Spleen (tissue), 11 donors: ENCODE data around the gene SMIM45.

Source experiments
- DNase-seq: peaks from one replicate; pipeline ENCODE4 v3.0.0-alpha.2; 2020
- H3K27ac ChIP-seq, 8 donors: fragments of 200-600 bp; sonication (generic) in 7 of 8; 1 replicate in 4 of 8; 2 replicates in 4 of 8; pipeline versions ENCODE4 v1.5.0 to v1.8.0; 2016 to 2021; ENCODE audit warnings: inconsistent platforms in 4 of 8, mild to moderate bottlenecking in 4 of 8, moderate library complexity in 1 of 8
- H3K27me3 ChIP-seq, 7 donors: fragments of 200-600 bp; sonication (generic) in 6 of 7; replicated peaks in 1 of 7; 1 replicate in 4 of 7; 2 replicates in 3 of 7; pipeline versions ENCODE4 v1.5.0 to v1.8.0; 2016 to 2021; ENCODE audit warnings: inconsistent platforms in 3 of 7, mild to moderate bottlenecking in 1 of 7
- H3K36me3 ChIP-seq, 6 donors: fragments of 200-600 bp; sonication (generic) in 5 of 6; 1 replicate in 4 of 6; 2 replicates in 2 of 6; pipeline versions ENCODE4 v1.5.0 to v1.8.0; 2016 to 2021; ENCODE audit warnings: inconsistent platforms in 2 of 6
- H3K4me1 ChIP-seq, 6 donors: fragments of 200-600 bp; sonication (generic) in 5 of 6; 1 replicate in 3 of 6; 2 replicates in 3 of 6; pipeline versions ENCODE4 v1.5.0 to v1.8.0; 2016 to 2021; ENCODE audit warnings: inconsistent platforms in 3 of 6
- H3K4me3 ChIP-seq, 8 donors: fragments of 200-600 bp; sonication (generic) in 7 of 8; 1 replicate in 4 of 8; 2 replicates in 4 of 8; pipeline versions ENCODE4 v1.5.0 to v1.8.0; 2016 to 2021; ENCODE audit warnings: inconsistent platforms in 4 of 8, mild to moderate bottlenecking in 4 of 8, moderate library complexity in 2 of 8
- H3K9me3 ChIP-seq, 8 donors: fragments of 200-600 bp; sonication (generic) in 7 of 8; 1 replicate in 4 of 8; 2 replicates in 4 of 8; pipeline versions ENCODE4 v1.5.0 to v1.8.0; 2016 to 2021; ENCODE audit warnings: inconsistent platforms in 4 of 8
- POLR2A ChIP-seq, 3 donors: fragments of 450-650 bp; IDR thresholded peaks; one replicate each; pipeline ENCODE4 v1.5.1; 2017; ENCODE audit warnings: antibody characterized with exemption in 3 of 3, mild to moderate bottlenecking in 1 of 3
- POLR2AphosphoS5 ChIP-seq, 3 donors: sonication (generic); formaldehyde crosslinking; IDR thresholded peaks; one replicate each; pipeline ENCODE4 v1.5.1; 2017; ENCODE audit warnings: antibody characterized with exemption in 3 of 3
- WGBS, 5 donors: extraction: QIAGEN DNeasy Blood & Tissue Kit in 3 of 5; methylation state at CpG; one replicate each; pipeline versions ENCODE4 v1.1.5 to v1.1.7; 2013 to 2018; 5-methylcytosine and 5-hydroxymethylcytosine counted together
- intact Hi-C: fragments of 100-400 bp; cut with DNase I; formaldehyde crosslinking; loops from one replicate; pipeline ENCODE4 v1.15.0; 2023; ENCODE audit warnings: low total_unique reads
- TF ChIP-seq, protein P1 (sequence below), 11 experiments: fragments of 200-600 bp in 7 of 11; fragments of 450-650 bp in 4 of 11; sonication (generic) in 4 of 11; IDR thresholded peaks in 8 of 11; conservative IDR thresholded peaks in 3 of 11; 1 replicate in 7 of 11; 2 replicates in 4 of 11; pipeline versions ENCODE4 v1.4.0 to v1.8.0; 2016 to 2021; ENCODE audit warnings: antibody characterized with exemption in 11 of 11, inconsistent platforms in 4 of 11, mild to moderate bottlenecking in 1 of 11
- donor health status: healthy with polysubstance abuse.
- donor health status: DM: no; HTN: no; CAD: no; lungs with moderate emphysema.
- donor health status: DM: no; HTN: no; CAD: no.
- donor health status: Bipolar disorder and iron deficiency.
- donor health status: healthy.
- donor health status: DM: no; HTN: no; CAD: no.
- donor health status: DM: yes; HTN: yes; CAD: no.

Gene SMIM45

DNA sequence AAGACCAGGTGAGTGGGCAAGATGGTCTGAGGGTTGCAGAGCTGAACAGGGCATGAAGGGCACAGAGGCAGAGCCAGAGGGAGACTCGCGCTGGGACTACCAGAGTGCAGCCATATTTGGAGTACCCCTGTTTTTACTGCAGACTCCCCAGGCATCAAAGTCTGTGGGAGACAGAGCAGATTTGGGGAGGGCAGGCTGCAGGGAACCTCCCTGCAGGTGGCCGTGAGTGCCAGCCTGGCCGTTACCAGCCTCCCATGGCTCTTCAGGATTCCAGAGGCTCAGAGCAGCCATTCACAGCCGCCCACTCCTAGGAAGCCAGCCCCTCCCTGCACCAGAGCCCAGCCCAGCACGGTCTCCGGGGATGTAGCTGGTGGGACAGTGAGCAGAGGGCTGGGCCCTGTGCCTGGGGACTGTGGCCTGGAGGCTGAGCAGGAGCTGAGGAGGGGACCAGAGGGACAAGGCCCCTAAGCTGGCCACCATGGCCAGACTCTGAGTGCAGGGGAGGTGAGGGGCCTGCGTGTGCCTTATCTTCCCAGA, 17.2 kb downstream of the SMIM45 start, which contains the start of gene SEPTIN3:
Gene SEPTIN3, plus strand, starts transcription at position 334 of the 537 bp plus-strand sequence. CDS start 2,050 bp downstream, outside the sequence.
- intact Hi-C loops = no loop called here
- Histone ChIP-seq H3K36me3 (no peaks in the 10 kb centered on the region), H3K27me3 (peaks cover 0 to 33% (median 7%) of the 10 kb centered on the region in 7 donors), H3K27ac (no peak within 1 kb of the TSS), H3K4me3 (no peak within 1 kb of the TSS), H3K9me3 (no peaks in the 10 kb centered on the region), H3K4me1 (no peaks in the 10 kb centered on the region)
- 78 to 89% (median 87%) methylated on average over 2 to 8 of the region's 8 CpGs for WGBS, 5 donors
- TF ChIP-seq POLR2A (IDR thresholded peaks at IDR 0.05) (no peak), POLR2AphosphoS5 (IDR thresholded peaks at IDR 0.05) (no peak)
- TF ChIP-seq, protein P1, sequence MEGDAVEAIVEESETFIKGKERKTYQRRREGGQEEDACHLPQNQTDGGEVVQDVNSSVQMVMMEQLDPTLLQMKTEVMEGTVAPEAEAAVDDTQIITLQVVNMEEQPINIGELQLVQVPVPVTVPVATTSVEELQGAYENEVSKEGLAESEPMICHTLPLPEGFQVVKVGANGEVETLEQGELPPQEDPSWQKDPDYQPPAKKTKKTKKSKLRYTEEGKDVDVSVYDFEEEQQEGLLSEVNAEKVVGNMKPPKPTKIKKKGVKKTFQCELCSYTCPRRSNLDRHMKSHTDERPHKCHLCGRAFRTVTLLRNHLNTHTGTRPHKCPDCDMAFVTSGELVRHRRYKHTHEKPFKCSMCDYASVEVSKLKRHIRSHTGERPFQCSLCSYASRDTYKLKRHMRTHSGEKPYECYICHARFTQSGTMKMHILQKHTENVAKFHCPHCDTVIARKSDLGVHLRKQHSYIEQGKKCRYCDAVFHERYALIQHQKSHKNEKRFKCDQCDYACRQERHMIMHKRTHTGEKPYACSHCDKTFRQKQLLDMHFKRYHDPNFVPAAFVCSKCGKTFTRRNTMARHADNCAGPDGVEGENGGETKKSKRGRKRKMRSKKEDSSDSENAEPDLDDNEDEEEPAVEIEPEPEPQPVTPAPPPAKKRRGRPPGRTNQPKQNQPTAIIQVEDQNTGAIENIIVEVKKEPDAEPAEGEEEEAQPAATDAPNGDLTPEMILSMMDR (IDR thresholded peaks at IDR 0.05 in 8 of 11, conservative IDR thresholded peaks at IDR 0.05 in 3 of 11) = no peak
- DNase-seq = no peak

DNA sequence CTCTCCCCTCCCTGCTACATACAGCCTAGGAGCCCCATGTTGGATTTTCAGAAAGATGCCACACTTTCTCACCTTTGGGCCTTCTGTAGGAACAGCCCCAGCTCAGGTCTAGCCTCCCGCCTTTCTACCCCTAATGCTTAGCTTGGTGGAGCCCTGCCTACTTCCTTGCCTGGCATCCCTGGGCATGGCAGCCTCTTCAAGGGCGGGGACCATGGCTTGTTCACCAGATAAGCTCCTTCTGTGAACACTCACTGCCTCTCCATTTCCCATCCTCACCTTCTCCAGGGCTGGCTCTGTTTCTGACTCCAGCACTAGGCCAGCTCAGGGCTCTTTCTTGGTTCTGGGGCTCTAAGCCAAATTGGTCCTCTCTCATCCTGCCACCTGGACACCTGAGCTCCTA, 18.7 kb downstream of the SMIM45 start:
- TF ChIP-seq, protein P1 (IDR thresholded peaks at IDR 0.05 in 8 of 11, conservative IDR thresholded peaks at IDR 0.05 in 3 of 11) = no peak
- TF ChIP-seq POLR2A (IDR thresholded peaks at IDR 0.05) (no peak), POLR2AphosphoS5 (IDR thresholded peaks at IDR 0.05) (no peak)
- H3K4me1 ChIP-seq = no peaks in the 10 kb centered on the region
- no peak overlapping the region for H3K27ac ChIP-seq
- 72 to 90% (median 81%) methylated on average over 2 of the region's 2 CpGs for WGBS, 5 donors
- no peak overlapping the region for H3K4me3 ChIP-seq
- H3K9me3 ChIP-seq = no peaks in the 10 kb centered on the region
- no peak for DNase-seq
- intact Hi-C loops = no loop called here
- H3K36me3 ChIP-seq = no peaks in the 10 kb centered on the region
- peaks cover 0 to 47% (median 12%) of the 10 kb centered on the region in 7 donors for H3K27me3 ChIP-seq

DNA sequence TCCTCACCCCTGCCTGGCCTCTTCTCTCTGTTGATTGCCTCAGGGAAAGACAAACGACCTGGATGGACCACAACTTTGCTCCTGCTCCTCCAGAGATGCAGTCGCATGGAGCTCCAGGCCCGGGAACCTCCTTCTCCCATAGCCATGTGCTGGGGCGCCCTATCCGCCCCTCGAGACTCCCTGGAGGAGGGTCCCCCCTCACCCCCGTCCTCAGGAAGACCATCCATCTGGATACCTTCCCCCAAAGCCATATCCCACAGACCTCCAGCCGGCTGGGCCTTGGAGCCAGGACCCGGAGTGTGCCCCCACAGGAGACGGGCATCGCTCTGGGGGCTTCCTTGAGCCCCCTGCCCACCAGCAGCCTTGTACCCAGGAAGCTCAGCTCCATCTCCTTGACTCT, 19.5 kb downstream of the SMIM45 start:
- Histone ChIP-seq H3K4me1 (peaks cover 3 to 8% (median 6%) of the 10 kb centered on the region in 6 donors), H3K27ac (no peak overlapping the region), H3K36me3 (no peaks in the 10 kb centered on the region), H3K9me3 (no peaks in the 10 kb centered on the region), H3K27me3 (peaks cover 0 to 55% (median 20%) of the 10 kb centered on the region in 7 donors), H3K4me3 (no peak overlapping the region)
- DNase-seq = no peak
- intact Hi-C loops = no loop called here
- WGBS, 5 donors = 74 to 92% (median 88%) methylated on average over 9 to 11 of the region's 11 CpGs
- TF ChIP-seq POLR2AphosphoS5 (IDR thresholded peaks at IDR 0.05) = no peak
- TF ChIP-seq, protein P1 (IDR thresholded peaks at IDR 0.05 in 8 of 11, conservative IDR thresholded peaks at IDR 0.05 in 3 of 11) = no peak
- TF ChIP-seq POLR2A (IDR thresholded peaks at IDR 0.05) = no peak

DNA sequence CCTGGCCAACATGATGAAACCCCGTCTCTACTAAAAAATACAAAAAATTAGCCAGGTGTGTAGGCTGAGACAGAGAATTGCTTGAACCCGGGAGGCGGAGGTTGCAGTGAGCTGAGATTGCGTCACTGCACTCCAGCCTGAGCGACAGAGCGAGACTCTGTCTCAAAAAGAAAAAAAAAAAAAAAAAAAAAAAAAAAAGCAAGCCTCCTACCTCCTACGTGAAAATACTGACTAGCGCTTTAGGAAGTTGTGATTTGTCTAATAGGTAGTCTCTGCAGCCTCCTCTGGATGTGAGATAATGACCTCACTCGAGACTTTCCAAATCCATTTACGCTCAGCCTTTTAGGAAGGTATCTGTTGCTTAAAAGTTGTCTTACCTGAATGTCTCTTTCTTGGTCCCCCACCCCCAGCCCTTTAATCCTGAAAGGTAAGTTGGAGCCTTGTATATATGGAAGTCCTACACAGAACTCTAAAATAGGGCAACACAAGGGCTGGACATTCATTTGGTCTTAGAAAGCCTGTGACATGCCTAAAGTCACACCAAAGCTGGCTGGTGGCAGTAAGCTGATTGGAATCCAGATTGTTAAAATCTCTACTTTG, 22.8 kb downstream of the SMIM45 start:
- Histone ChIP-seq H3K4me3 (no peak overlapping the region), H3K27me3 (peaks cover 0 to 81% (median 30%) of the 10 kb centered on the region in 7 donors), H3K36me3 (no peaks in the 10 kb centered on the region), H3K9me3 (no peaks in the 10 kb centered on the region), H3K4me1 (peaks cover 3 to 17% (median 13%) of the 10 kb centered on the region in 6 donors), H3K27ac (no peak overlapping the region)
- no peak for DNase-seq
- no peak for TF ChIP-seq POLR2AphosphoS5 (IDR thresholded peaks at IDR 0.05)
- TF ChIP-seq POLR2A (IDR thresholded peaks at IDR 0.05) = no peak
- TF ChIP-seq, protein P1 (IDR thresholded peaks at IDR 0.05 in 8 of 11, conservative IDR thresholded peaks at IDR 0.05 in 3 of 11) = no peak
- 52 to 78% (median 64%) methylated on average over 10 of the region's 10 CpGs for WGBS, 5 donors
- intact Hi-C loops = no loop called here
